GM19035 (cell line): Measurements from ENCODE around the gene GCGR.

Experiments
- ATAC-seq: cut with Tn5 transposase; IDR thresholded peaks from one replicate; pipeline ENCODE4 v1.9.1; 2021; ENCODE audit not compliant: unreplicated experiment

GCGR gene

GRCh38 chr17:81803728-81804558, at the start of gene GCGR:
TSS of gene GCGR (plus strand) at chr17:81804150. CDS start at chr17:81809019, 4,869 bp downstream.
- no peak for ATAC-seq

- ATAC-seq: no peak
These were observed 11.0 kb upstream of the GCGR start for GRCh38 chr17:81792675-81793615.

GRCh38 chr17:81794074-81794476, 9.9 kb upstream of the GCGR start:
- no peak for ATAC-seq

GRCh38 chr17:81794509-81794908, 9.4 kb upstream of the GCGR start:
- no peak for ATAC-seq

- no peak for ATAC-seq
These were observed 2.6 kb upstream of the GCGR start for GRCh38 chr17:81801327-81801726.

- ATAC-seq: no peak
These were observed 1.7 kb upstream of the GCGR start for GRCh38 chr17:81802048-81802758.

GRCh38 chr17:81802856-81803643, 900 bp upstream of the GCGR start:
- ATAC-seq: no peak

GRCh38 chr17:81804559-81805399, 829 bp downstream of the GCGR start:
- ATAC-seq: no peak

GRCh38 chr17:81805707-81806460, 1.9 kb downstream of the GCGR start:
- no peak for ATAC-seq

- ATAC-seq: no peak
These were observed 2.7 kb downstream of the GCGR start for GRCh38 chr17:81806461-81807209.

- ATAC-seq: no peak
These were observed 3.3 kb downstream of the GCGR start for GRCh38 chr17:81807210-81807719.

- no peak for ATAC-seq
These were observed 3.9 kb downstream of the GCGR start for GRCh38 chr17:81807839-81808238.

- no peak for ATAC-seq
These were observed 5.0 kb downstream of the GCGR start for GRCh38 chr17:81808778-81809555.

- ATAC-seq: no peak
These were observed 5.6 kb downstream of the GCGR start for GRCh38 chr17:81809556-81809998.

- no peak for ATAC-seq
These were observed 6.5 kb downstream of the GCGR start for GRCh38 chr17:81810476-81810875.

GRCh38 chr17:81810892-81811704, 7.1 kb downstream of the GCGR start:
- ATAC-seq: no peak
